Neural cell (in vitro differentiated cells): ENCODE measurements around the gene RNF121.

Experiments used
- CTCF ChIP-seq: fragments of 450-650 bp; IDR thresholded peaks from 2 replicates; pipeline ENCODE4 v1.5.1; 2014; ENCODE audit warnings: antibody characterized with exemption, mild to moderate bottlenecking, moderate library complexity; ENCODE audit not compliant: poor library complexity, severe bottlenecking
- POLR2AphosphoS5 ChIP-seq: IDR thresholded peaks from 2 replicates; pipeline ENCODE4 v1.6.1; 2012

GRCh38 chr11:72002841-72003775, 74.3 kb downstream of the RNF121 start:
- TF ChIP-seq CTCF (no peak), POLR2AphosphoS5 (peak; percentile 5)
